KMS-11 (cell line): ENCODE results near the gene ARHGAP25.

Experiments used
- H2AFZ ChIP-seq: fragments of 200-600 bp; sonication (generic); 2 replicates; pipeline ENCODE4 v1.6.1; 2016; ENCODE audit warnings: antibody characterized with exemption, mixed run types, low read depth
- H3K27ac ChIP-seq: fragments of 200-600 bp; sonication (generic); 2 replicates; pipeline ENCODE4 v1.6.1; 2016; ENCODE audit warnings: mild to moderate bottlenecking, mixed run types
- H3K27me3 ChIP-seq: fragments of 200-600 bp; sonication (generic); 2 replicates; pipeline ENCODE4 v1.6.1; 2017; ENCODE audit warnings: mild to moderate bottlenecking, low read depth, mixed run types, moderate library complexity; ENCODE audit not compliant: insufficient read depth
- H3K36me3 ChIP-seq: fragments of 200-600 bp; sonication (generic); 2 replicates; pipeline ENCODE4 v1.6.1; 2017; ENCODE audit warnings: mild to moderate bottlenecking, mixed run types; ENCODE audit not compliant: insufficient read depth
- H3K4me1 ChIP-seq: fragments of 200-600 bp; sonication (generic); 2 replicates; pipeline ENCODE4 v1.6.1; 2016; ENCODE audit warnings: mild to moderate bottlenecking, low read depth, mixed run types; ENCODE audit not compliant: poor library complexity, severe bottlenecking
- H3K4me2 ChIP-seq: fragments of 200-600 bp; sonication (generic); 2 replicates; pipeline ENCODE4 v1.7.0; 2016; ENCODE audit warnings: mild to moderate bottlenecking, mixed run types
- H3K4me3 ChIP-seq: fragments of 200-600 bp; sonication (generic); IDR thresholded peaks from 2 replicates; pipeline ENCODE4 v1.6.1; 2017; ENCODE audit warnings: low read depth, low read length, mixed read lengths; ENCODE audit not compliant: insufficient read depth
- H3K79me2 ChIP-seq: fragments of 200-600 bp; sonication (generic); 2 replicates; pipeline ENCODE4 v1.6.1; 2016; ENCODE audit warnings: low read depth, mixed run types; ENCODE audit not compliant: insufficient read depth
- H3K9ac ChIP-seq: fragments of 200-600 bp; sonication (generic); 2 replicates; pipeline ENCODE4 v1.6.1; 2016; ENCODE audit warnings: mild to moderate bottlenecking, mixed run types
- H4K20me1 ChIP-seq: fragments of 200-600 bp; sonication (generic); 2 replicates; pipeline ENCODE4 v1.6.1; 2016; ENCODE audit warnings: mild to moderate bottlenecking, mixed run types; ENCODE audit not compliant: insufficient read depth
- TF ChIP-seq, protein P1 (sequence below): fragments of 200-600 bp; sonication (generic); conservative IDR thresholded peaks from 2 replicates; pipeline ENCODE4 v1.6.1; 2017; ENCODE audit warnings: low read depth, mild to moderate bottlenecking, antibody characterized with exemption, low read length, moderate library complexity, mixed read lengths

The ARHGAP25 gene

GRCh38 chr2:68819556-68819955, 84.9 kb downstream of the ARHGAP25 start:
- TF ChIP-seq, protein P1, sequence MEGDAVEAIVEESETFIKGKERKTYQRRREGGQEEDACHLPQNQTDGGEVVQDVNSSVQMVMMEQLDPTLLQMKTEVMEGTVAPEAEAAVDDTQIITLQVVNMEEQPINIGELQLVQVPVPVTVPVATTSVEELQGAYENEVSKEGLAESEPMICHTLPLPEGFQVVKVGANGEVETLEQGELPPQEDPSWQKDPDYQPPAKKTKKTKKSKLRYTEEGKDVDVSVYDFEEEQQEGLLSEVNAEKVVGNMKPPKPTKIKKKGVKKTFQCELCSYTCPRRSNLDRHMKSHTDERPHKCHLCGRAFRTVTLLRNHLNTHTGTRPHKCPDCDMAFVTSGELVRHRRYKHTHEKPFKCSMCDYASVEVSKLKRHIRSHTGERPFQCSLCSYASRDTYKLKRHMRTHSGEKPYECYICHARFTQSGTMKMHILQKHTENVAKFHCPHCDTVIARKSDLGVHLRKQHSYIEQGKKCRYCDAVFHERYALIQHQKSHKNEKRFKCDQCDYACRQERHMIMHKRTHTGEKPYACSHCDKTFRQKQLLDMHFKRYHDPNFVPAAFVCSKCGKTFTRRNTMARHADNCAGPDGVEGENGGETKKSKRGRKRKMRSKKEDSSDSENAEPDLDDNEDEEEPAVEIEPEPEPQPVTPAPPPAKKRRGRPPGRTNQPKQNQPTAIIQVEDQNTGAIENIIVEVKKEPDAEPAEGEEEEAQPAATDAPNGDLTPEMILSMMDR, result no peak
- Histone ChIP-seq H3K9ac (no peak overlapping the region), H3K27me3 (no peaks in the 10 kb centered on the region), H2AFZ (no peak overlapping the region), H3K4me1 (no peaks in the 10 kb centered on the region), H3K27ac (no peak overlapping the region), H3K36me3 (no peaks in the 10 kb centered on the region), H3K4me2 (no peak overlapping the region), H4K20me1 (no peaks in the 10 kb centered on the region), H3K4me3 (no peak overlapping the region), H3K79me2 (no peaks in the 10 kb centered on the region)

DNA sequence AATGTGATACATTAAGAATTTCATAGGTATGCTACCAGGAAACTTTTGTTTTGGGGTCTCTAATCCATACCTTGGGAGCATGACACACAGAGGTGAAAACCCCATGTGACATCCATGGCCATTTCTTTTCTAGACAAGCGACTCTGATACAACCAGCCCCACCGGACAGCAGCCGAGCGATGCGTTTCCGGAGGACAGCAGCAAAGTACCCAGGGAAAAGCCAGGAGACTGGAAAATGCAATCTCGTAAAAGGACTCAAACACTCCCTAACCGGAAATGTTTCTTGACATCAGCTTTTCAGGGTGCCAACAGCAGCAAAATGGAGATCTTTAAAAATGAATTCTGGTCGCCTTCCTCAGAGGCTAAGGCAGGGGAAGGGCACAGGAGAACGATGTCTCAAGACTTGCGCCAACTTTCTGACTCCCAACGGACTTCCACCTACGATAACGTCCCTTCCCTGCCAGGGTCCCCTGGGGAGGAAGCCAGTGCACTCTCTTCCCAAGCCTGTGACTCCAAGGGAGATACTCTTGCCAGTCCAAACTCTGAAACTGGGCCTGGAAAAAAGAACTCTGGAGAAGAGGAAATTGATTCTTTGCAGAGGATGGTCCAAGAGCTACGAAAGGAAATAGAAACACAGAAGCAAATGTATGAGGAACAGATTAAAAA, 87.7 kb downstream of the ARHGAP25 start:
- no peak overlapping the region for H3K4me2 ChIP-seq
- H3K79me2 ChIP-seq, result no peaks in the 10 kb centered on the region
- H3K4me1 ChIP-seq, result no peaks in the 10 kb centered on the region
- H3K27ac ChIP-seq, result no peak overlapping the region
- no peak overlapping the region for H3K9ac ChIP-seq
- H4K20me1 ChIP-seq, result no peaks in the 10 kb centered on the region
- H3K4me3 ChIP-seq, result no peak overlapping the region
- H3K27me3 ChIP-seq, result no peaks in the 10 kb centered on the region
- TF ChIP-seq, protein P1, result no peak
- no peaks in the 10 kb centered on the region for H3K36me3 ChIP-seq
- no peak overlapping the region for H2AFZ ChIP-seq

GRCh38 chr2:68824831-68825230, 90.2 kb downstream of the ARHGAP25 start:
- Histone ChIP-seq H3K9ac (no peak overlapping the region), H3K36me3 (no peaks in the 10 kb centered on the region), H4K20me1 (no peaks in the 10 kb centered on the region), H3K79me2 (no peaks in the 10 kb centered on the region), H3K4me3 (no peak overlapping the region), H3K4me2 (no peak overlapping the region), H3K27me3 (no peaks in the 10 kb centered on the region), H2AFZ (no peak overlapping the region), H3K4me1 (peaks cover 13% of the 10 kb centered on the region), H3K27ac (no peak overlapping the region)
- TF ChIP-seq, protein P1, result no peak

DNA sequence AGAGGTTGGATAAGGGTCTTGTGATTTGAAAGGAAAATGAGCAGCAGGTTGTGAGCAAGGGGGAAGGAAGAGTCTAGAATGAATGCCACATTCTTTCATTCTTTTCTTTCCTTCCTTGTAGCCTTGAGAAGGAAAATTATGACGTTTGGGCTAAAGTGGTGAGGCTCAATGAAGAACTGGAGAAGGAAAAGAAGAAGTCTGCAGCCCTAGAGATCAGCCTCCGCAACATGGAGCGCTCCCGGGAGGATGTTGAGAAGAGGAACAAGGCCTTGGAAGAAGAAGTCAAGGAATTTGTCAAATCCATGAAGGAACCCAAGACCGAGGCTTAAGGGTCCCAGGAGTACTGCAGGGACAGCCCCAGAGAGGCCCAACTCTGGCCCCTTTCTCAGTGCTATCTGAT, 91.3 kb downstream of the ARHGAP25 start:
- no peak overlapping the region for H3K27ac ChIP-seq
- no peaks in the 10 kb centered on the region for H3K27me3 ChIP-seq
- no peak overlapping the region for H3K4me2 ChIP-seq
- H3K4me1 ChIP-seq, result peaks cover 17% of the 10 kb centered on the region
- no peak overlapping the region for H3K9ac ChIP-seq
- H3K4me3 ChIP-seq, result no peak overlapping the region
- H4K20me1 ChIP-seq, result no peaks in the 10 kb centered on the region
- TF ChIP-seq, protein P1, result no peak
- no peaks in the 10 kb centered on the region for H3K36me3 ChIP-seq
- no peak overlapping the region for H2AFZ ChIP-seq
- H3K79me2 ChIP-seq, result no peaks in the 10 kb centered on the region
